ENCODE results near the gene C4orf54. TPM values are rescaled to one million over a fixed set of nuclear protein-coding genes. Genes with fewer than 3 reads are reported as not detected.

C4orf54 gene
- polyA plus RNA-seq, 1 donor = 131 TPM

DNA sequence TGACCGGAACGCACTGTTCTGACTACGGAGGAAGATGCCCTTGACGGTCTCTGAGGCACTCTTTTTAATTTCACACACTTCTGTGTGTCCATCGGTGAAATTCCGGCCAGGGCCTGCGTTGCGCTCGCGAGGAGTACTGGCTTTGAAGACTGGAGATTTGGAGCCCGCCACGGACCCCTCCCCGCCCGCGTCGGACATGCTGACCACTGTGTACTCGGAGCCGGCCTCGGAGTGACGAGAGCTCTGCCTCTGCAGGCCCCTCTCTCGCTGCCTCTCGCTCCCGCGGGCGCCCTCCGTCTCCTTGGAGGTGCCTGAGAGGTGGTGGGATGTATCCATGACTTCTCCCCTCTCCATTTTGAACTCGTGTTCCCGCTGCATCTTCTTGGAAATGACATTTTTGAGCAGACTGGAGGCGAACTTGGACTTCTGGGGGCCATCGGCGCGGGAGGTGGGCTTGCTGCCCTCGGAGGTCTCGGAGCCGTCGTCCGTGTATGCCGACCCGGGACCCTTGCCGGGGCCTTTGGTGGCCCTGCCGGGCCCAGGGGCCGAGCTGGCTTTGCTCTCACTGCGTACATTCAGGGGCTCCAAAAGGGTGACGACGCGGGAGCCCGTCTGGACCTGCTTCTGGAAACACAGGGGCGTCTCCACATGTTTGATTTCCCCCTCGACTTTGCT lies 5.7 kb downstream of the C4orf54 start:
- DNase-seq = no peak

DNA sequence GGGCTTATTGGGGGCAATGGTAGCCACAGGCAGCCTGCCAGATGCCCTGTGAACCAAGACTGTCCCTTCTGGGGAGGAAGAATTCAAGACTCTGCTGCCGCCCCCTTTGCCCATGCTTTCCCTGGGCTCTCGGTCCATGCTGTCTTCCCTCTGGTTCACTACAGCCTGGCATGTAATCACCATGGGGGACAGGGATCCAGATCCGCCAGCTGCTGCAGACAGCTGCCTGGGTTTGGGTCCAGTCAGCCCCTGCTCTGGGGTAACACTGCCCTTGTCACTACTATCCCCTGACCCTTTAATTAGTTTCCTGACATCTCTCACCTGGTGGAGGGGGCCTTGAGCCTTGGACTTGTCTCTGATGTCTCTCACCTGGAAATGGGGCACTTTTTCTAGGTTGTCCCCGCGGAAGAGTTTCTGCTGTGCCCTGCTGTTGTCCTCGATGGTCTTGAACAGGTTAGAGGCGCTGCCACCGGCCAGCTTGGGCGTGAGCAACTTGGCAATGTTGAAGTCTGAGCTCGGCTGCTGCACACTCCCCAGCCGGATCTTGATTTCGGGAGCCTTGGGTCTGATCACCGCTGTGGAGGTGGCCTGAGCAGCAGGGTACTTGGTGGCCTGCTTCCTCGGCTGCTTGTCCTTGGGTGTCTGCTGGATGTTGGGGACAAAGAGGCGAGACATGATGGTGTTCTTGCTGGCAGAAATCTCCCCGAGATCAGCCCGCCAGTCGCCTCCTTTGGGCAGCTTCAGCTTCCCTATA lies 6.4 kb downstream of the C4orf54 start:
- DNase-seq = peak; percentile 21

DNA sequence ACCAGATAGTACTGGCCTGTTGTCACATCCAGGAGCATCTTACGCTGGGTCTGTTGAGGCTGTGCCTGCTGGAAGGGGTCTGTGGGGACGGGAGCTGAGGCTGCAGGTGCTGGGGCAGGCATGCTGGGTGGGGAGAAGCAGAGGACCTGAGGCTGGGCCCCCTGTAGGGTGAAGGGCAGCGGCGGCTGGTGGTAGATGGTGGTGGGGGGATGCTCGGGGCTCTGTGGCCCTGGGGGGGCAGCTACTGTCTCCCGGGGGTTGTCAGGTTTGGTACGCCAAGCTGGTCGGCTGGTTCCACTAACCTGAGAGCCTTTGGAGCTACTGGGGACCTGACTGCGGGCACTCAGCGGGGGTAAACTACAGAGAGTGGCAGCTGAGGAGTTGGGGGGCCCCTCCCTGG lies 7.8 kb downstream of the C4orf54 start:
- DNase-seq = no peak

- no peak for DNase-seq
Observed at GRCh38 chr4:99649208-99649607, 8.4 kb downstream of the C4orf54 start.

GRCh38 chr4:99648321-99648720 lies 9.3 kb downstream of the C4orf54 start:
- no peak for DNase-seq

DNA sequence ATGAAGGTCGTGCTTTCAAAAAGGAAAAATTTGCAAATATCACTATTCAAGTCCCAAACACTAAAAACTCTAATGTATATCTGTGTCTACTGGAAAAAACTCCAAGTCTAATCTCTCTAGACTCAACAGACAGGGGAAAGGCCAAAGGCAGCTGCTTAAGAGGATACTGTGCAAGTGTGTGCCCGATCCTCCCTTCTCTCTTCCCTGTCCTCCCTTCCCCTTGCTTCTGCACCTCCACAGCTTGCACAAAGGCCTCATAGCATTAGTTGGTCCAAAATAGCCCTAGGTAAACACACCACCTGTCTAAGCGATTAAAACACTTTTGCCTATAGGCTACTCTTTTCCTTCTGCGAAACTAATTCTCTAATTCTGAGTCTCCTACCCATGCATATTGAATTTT lies 10.6 kb downstream of the C4orf54 start:
- no peak for DNase-seq

DNA sequence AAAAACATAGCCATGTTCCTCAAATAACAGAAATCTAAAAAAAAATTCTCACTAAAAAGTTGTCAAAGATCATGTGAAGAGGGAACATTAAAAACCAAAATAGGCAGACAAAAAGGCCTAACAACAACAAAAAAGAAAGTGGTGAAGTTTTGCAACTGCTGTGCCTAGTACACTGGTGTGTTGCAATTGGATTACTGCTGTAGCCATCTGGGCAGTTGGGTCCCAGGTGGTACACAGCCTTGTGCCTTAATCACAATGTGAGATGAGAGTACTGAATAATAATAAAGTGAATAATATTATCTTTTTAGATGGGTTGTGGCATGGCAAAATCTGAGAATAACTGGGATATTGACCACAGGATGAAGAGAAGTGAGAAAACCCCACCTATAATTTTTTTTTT lies 12.0 kb downstream of the C4orf54 start:
- no peak for DNase-seq

DNA sequence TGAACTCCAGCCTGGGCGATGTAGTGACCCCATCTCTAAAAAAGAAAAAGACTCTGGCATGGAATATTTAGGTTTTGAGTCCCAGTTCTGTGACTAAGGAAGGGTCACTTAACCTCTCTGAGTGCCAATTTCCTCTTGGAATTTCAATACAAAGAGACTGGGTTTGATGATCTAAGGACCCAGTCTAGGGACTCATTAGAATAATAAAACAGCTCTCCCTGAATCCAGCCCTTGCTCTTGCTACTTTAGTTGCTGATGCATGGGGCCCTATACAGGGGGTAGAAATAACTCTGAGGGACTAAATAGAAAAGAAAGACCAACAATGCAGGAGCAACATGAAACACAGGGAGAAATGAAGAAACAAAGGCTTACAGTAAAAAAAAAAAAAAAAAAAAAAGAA lies 12.6 kb downstream of the C4orf54 start:
- DNase-seq = no peak

- no peak for DNase-seq
Observed at GRCh38 chr4:99644453-99644852, 13.2 kb downstream of the C4orf54 start.

- DNase-seq = peak; percentile 70
Observed at GRCh38 chr4:99642725-99643489, 14.7 kb downstream of the C4orf54 start.

DNA sequence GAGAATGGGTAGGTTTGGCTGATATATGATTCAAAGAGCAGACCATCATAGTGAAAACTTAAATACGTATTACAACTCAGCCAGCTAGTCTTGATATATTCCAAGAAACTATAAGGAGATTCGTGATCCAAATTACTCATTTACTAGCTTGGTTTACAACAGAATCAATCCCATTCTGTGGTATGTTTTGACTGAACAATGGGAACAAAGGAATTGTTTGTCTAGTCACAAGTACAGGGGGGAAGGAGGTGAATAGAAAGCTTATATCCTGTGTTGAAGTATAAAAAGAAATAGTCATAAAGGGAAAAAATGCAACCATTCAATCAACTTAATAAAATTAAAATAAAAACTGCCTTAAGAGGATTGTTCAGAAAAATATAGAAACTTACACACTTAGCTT lies 17.0 kb downstream of the C4orf54 start:
- DNase-seq = no peak

GRCh38 chr4:99637174-99637573 lies 20.5 kb downstream of the C4orf54 start:
- DNase-seq = no peak

- DNase-seq = no peak
Observed at GRCh38 chr4:99636422-99636821, 21.2 kb downstream of the C4orf54 start.

DNA sequence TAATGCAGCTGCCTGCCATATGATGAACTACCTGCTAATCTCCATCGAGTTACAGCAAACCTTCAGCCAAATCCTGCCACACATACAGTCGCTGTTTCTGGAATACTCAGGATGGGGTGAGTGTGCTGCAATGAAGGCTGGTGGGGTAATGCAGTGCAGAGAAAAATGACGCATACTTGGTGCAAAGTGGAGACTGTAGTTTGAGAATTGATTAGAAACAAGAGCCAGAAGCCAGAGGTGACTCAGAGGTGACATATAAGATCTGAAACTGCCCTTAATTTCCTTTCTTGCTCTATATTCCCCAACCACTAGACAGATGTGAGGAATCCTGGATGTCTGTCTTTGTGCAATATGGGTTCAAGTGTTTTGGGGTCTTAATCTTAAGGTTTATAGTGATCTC lies 22.0 kb downstream of the C4orf54 start:
- DNase-seq = no peak

DNA sequence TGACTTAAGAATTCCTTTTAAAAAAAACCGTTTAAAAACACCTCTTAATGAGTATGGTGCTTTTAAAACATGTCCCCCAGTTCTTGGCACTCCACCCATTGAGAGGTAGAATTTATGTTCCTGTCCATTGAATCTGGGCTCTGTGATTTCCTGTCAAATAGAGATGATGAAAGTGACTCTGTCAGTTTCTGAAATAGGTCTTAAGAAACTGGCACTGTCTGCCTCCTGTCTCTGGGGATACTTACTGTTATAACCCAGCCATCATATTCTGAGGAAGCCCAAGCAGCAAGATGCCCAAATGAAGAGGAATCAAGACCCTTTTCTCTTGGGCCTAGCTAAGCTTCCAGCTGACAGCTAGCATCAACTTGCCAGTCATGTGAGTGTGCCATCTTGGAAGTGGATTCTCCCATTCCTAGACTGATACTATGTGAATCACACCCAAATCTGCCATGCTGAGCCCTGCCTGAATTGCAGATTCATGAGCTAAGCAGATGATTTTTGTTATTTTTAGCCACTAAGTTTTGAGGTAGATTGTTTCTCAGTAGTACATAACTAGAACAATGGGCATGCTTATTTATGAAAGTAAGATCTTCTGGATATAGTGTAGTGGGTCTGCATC lies 22.8 kb downstream of the C4orf54 start:
- no peak for DNase-seq

- DNase-seq = no peak
Observed at GRCh38 chr4:99633772-99634171, 23.9 kb downstream of the C4orf54 start.

GRCh38 chr4:99630857-99631360 lies 26.7 kb downstream of the C4orf54 start:
- no peak for DNase-seq

DNA sequence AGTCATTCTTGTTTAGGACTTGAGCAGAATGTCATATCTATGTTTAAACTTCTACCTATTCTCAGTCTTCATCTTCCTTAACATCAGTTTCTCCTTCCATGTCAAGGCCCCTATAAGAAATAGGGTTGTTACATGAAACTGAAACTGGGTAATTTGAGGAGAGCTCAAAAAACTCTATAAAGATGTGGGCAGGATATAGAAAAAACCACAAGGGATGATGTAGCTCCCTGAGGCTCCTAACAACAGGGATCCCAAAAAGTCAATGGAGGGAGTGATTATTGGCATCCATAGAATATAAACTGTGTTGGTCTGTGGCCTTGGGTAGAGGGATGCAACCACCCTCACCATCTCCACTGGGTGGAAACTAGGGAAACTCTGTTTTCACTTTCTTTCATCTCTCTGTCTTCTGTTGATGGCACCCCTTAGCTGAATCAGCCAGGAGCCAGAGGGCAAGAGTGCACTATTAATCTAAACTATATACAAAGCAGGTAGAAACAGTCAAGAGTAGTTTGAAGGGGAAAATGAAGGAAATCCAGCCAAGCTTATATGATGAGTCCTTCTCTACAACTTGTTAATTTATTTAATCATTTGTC lies 27.6 kb downstream of the C4orf54 start:
- no peak for DNase-seq

DNA sequence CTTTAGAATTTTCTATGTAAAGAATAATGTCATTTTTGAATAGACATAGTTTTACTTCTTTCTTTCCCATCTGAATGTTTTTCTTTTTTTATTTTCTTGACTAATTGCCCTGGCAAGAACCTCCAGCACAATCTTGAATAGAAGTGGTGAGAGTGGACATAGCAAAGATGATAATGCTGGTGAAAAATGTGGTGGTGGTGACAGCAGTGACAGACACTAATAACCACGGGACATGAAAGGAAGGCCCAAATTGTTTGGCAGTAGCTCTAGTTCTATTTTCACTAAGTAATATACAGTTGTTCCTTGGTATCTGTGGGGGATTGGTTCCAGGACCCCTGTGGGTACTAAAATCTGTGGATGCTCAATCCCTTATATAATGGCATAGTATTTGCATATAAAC lies 29.6 kb downstream of the C4orf54 start:
- DNase-seq = no peak

GRCh38 chr4:99625369-99625768 lies 32.3 kb downstream of the C4orf54 start:
- DNase-seq = no peak

DNA sequence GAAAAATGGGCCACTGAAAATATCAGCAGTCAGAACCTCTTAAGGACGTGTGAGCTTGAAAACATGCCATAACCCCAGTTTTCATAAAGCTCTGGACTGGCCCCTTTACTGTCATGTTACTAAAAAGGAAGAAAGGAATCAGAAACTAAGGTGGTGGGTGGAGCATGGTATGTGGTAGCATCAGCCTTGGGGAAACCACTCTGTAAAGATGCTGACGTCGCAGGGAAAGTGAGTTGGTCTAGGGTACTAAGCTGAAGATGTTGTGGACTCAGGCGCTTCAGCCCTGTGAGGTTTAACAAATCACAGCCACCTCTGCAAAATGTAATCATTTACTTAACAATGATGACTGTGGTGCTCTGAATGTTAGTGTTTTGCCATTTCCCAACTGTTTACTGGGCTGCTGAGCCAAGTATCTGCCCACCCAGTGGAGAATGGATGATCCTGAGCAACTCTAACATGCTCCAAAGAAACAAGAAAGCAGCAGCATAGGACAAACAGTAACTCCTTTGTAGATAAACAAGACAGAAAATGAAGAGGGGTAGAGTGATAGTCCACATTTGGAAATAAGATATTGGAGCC lies 33.4 kb downstream of the C4orf54 start:
- DNase-seq = no peak

GRCh38 chr4:99622341-99622740 lies 35.3 kb downstream of the C4orf54 start:
- DNase-seq = no peak

All from hindlimb muscle (tissue), 1 donor.